T-cell (primary cell): Measurements from ENCODE around the gene PIK3C2G. TPM values are rescaled to one million over a fixed set of nuclear protein-coding genes. Genes with fewer than 3 reads are reported as not detected.

Experiments
- ATAC-seq, 4 experiments: fragments of 200-7000 bp in 3 of 4; fragments of 150-1000 bp in 1 of 4; cut with Tn5 transposase; replicated peaks in 1 of 4; 1 replicate in 3 of 4; 2 replicates in 1 of 4; pipeline ENCODE4 v1.10.0; 2021; ENCODE audit warnings: moderate library complexity in 3 of 4, mild to moderate bottlenecking in 2 of 4, moderate number of reproducible peaks in 1 of 4
- CTCF ChIA-PET, 2 donors: fragments of 300-600 bp; sonication (Branson Sonifier 250); formaldehyde crosslinking; loops; one replicate each; lab custom pipeline; 2022; ENCODE audit warnings: antibody characterized with exemption in 2 of 2; lab: Charles Lee
- POLR2A ChIA-PET, 2 donors: fragments of 300-600 bp; sonication (Branson Sonifier 250); formaldehyde crosslinking; loops; one replicate each; lab custom pipeline; 2022; ENCODE audit warnings: antibody characterized with exemption in 2 of 2; lab: Charles Lee
- DNase-seq, 35 experiments: peaks; one replicate each; pipeline versions ENCODE4 v3.0.0 to v3.0.0-alpha.2; 2013 to 2023
- H3K27ac ChIP-seq: one replicate; pipeline ENCODE4 v1.5.1; 2013; ENCODE audit warnings: low read length
- H3K27me3 ChIP-seq, 2 experiments: replicated peaks in 1 of 2; 1 replicate in 1 of 2; 2 replicates in 1 of 2; pipeline versions ENCODE4 v1.6.1 to v1.7.0; 2013; ENCODE audit warnings: low read length in 1 of 2, mixed read lengths in 1 of 2; ENCODE audit not compliant: control insufficient read depth in 2 of 2, insufficient read depth in 2 of 2; ENCODE audit errors: extremely low read depth in 1 of 2
- H3K36me3 ChIP-seq, 2 donors: 1 replicate in 1 of 2; 2 replicates in 1 of 2; pipeline versions ENCODE4 v1.6.1 to v1.7.0; 2013; ENCODE audit warnings: low read length in 1 of 2; ENCODE audit not compliant: control insufficient read depth in 2 of 2, insufficient read depth in 1 of 2; ENCODE audit errors: extremely low read depth in 1 of 2
- H3K4me1 ChIP-seq, 2 experiments: 1 replicate in 1 of 2; 2 replicates in 1 of 2; pipeline versions ENCODE4 v1.6.1 to v1.7.0; 2013; ENCODE audit warnings: low read length in 2 of 2, mixed read lengths in 1 of 2; ENCODE audit not compliant: insufficient read depth in 2 of 2, control insufficient read depth in 1 of 2; ENCODE audit errors: extremely low read depth in 1 of 2
- H3K4me3 ChIP-seq, 2 donors: 1 replicate in 1 of 2; 2 replicates in 1 of 2; pipeline versions ENCODE4 v1.5.1 to v1.7.0; 2013; ENCODE audit warnings: mild to moderate bottlenecking in 2 of 2, low read length in 1 of 2, moderate library complexity in 1 of 2; ENCODE audit not compliant: control insufficient read depth in 1 of 2; ENCODE audit errors: extremely low read depth in 1 of 2
- H3K9me3 ChIP-seq: 2 replicates; pipeline ENCODE4 v1.7.0; 2013
- H3K27ac Mint-ChIP-seq, 2 donors: one replicate each; pipeline ENCODE4 v1.8.0; 2020 to 2021; ENCODE audit warnings: mild to moderate bottlenecking in 2 of 2, mixed read lengths in 2 of 2
- H3K27me3 Mint-ChIP-seq, 2 donors: one replicate each; pipeline ENCODE4 v1.8.0; 2021 to 2022; ENCODE audit warnings: mixed read lengths in 2 of 2
- H3K36me3 Mint-ChIP-seq: one replicate; pipeline ENCODE4 v1.8.0; 2021; ENCODE audit warnings: mixed read lengths
- H3K4me1 Mint-ChIP-seq, 3 donors: one replicate each; pipeline ENCODE4 v1.8.0; 2020 to 2022; ENCODE audit warnings: mixed read lengths in 3 of 3, mild to moderate bottlenecking in 1 of 3
- H3K4me3 Mint-ChIP-seq, 3 donors: one replicate each; pipeline ENCODE4 v1.8.0; 2020 to 2022; ENCODE audit warnings: mild to moderate bottlenecking in 3 of 3, mixed read lengths in 3 of 3, moderate library complexity in 3 of 3
- H3K9me3 Mint-ChIP-seq, 3 donors: one replicate each; pipeline ENCODE4 v1.8.0; 2020 to 2022; ENCODE audit warnings: mixed read lengths in 3 of 3
- WGBS: methylation state at CpG from one replicate; pipeline ENCODE4 v1.1.5; 2013; ENCODE audit warnings: missing lambda C conversion rate; ENCODE audit not compliant: insufficient coverage; 5-methylcytosine and 5-hydroxymethylcytosine counted together
- total RNA-seq, 35 experiments: library from RNA in 6 of 35; stranded (reverse) in 6 of 35; fragments of 120-200 nt in 1 of 35; gene quantifications; one replicate each; pipeline versions ENCODE4 v1.2.1 to v1.2.4 and lab custom pipeline; 2013 to 2026

PIK3C2G gene
- total RNA-seq, 5 donors from 2014 or later (not counting 1 experiment from before 2014, with no cell fraction given) = not detected

DNA sequence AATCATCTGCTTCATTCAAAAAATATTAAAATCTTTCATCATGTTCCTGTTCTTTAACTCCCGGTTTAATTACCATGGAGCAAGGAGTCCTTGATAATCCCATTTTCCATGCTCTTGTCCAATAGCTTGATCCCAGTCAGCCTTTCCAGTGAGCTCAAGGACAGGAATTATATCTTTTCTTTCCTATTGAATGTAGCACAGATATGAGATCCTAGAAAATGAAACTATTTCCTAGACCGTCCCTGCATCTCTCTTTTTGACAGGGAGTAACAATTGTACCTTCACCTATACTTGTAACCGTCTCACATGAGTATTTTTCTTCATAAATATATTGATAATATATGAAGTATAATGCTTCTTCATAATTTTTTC lies 35.6 kb downstream of the PIK3C2G start:
- Mint-ChIP-seq H3K36me3 (no peaks in the 10 kb centered on the region), H3K4me1 (no peaks in the 10 kb centered on the region), H3K27ac (no peak overlapping the region), H3K9me3 (peaks cover 3 to 25% (median 9%) of the 10 kb centered on the region in 3 donors), H3K4me3 (no peak overlapping the region), H3K27me3 (no peaks in the 10 kb centered on the region)
- ChIA-PET POLR2A (no interaction called here), CTCF (no interaction called here)
- Histone ChIP-seq H3K27me3 (no peaks in the 10 kb centered on the region), H3K4me1 (no peaks in the 10 kb centered on the region), H3K36me3 (no peaks in the 10 kb centered on the region), H3K27ac (no peak overlapping the region), H3K4me3 (no peak overlapping the region), H3K9me3 (no peaks in the 10 kb centered on the region)
- ATAC-seq (no peak), DNase-seq (no peak)
- whole genome bisulfite sequencing = no CpG with 5 or more reads among the region's 3 CpGs

DNA sequence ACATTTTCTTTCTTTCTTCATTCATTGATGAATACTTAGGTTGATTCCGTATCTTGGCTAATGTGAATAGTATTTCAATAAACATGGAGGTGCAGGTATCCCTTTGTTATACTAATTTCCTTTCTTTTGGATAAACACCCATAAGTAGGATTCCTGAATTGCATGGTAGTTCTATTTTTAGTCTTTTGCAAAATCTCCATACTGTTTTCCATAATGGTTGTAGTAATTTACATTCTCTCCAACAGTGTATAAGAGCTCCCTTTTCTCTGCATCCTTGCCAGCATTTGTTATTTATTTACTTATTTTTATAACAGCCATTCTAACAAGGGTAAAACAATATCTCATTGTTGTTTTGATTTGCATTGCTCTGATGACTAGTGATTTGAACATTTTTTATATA lies 36.6 kb downstream of the PIK3C2G start:
- Mint-ChIP-seq H3K27me3 (no peaks in the 10 kb centered on the region), H3K36me3 (no peaks in the 10 kb centered on the region), H3K27ac (no peak overlapping the region), H3K4me1 (no peaks in the 10 kb centered on the region), H3K4me3 (no peak overlapping the region), H3K9me3 (peaks cover 3 to 25% (median 5%) of the 10 kb centered on the region in 3 donors)
- H3K27me3 ChIP-seq = no peaks in the 10 kb centered on the region
- no peak overlapping the region for H3K27ac ChIP-seq
- no peaks in the 10 kb centered on the region for H3K4me1 ChIP-seq
- POLR2A ChIA-PET = no interaction called here
- no CpG with 5 or more reads among the region's 1 CpG for WGBS
- no peak for ATAC-seq
- no peaks in the 10 kb centered on the region for H3K9me3 ChIP-seq
- no peak overlapping the region for H3K4me3 ChIP-seq
- DNase-seq = no peak
- CTCF ChIA-PET = no interaction called here
- H3K36me3 ChIP-seq = no peaks in the 10 kb centered on the region

DNA sequence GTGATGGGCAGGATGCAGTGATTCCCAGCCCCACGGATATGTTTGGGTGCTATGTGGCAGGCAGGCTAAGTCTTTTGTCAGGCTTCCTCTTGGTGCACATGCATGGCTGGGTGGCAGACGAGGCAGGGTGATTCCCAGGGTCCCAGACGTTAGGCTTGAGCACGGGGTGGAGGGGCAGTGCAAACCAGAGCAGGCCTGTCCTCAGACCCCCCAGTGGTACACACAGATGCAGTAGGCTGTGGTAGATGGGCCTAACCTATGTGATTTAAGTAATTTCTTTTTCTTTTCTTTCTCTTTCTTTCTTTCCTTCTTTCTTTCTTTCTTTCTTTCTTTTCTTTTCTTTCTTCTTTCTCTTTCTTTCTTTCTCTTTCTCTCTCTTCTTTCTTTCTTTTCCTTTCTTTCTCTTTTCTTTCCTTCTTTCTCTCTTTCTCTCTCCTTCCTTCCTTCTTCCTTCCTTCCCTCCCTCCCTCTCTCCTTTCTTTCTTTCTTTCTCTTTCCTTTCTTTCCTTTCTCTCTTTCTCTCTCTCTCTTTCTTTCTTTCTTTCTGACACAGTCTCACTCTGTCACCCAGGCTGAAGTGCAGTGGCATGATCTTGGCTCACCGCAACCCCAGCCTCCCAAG lies 41.6 kb downstream of the PIK3C2G start:
- Mint-ChIP-seq H3K4me3 (no peak overlapping the region), H3K9me3 (peaks cover 5 to 22% (median 7%) of the 10 kb centered on the region in 3 donors), H3K27me3 (no peaks in the 10 kb centered on the region), H3K27ac (no peak overlapping the region), H3K36me3 (no peaks in the 10 kb centered on the region), H3K4me1 (no peaks in the 10 kb centered on the region)
- CTCF ChIA-PET = no interaction called here
- DNase-seq (no peak), ATAC-seq (no peak)
- 57% methylated on average over 4 of the region's 5 CpGs for WGBS
- H3K27ac ChIP-seq = no peak overlapping the region
- H3K4me1 ChIP-seq = no peaks in the 10 kb centered on the region
- no peak overlapping the region for H3K4me3 ChIP-seq
- no peaks in the 10 kb centered on the region for H3K27me3 ChIP-seq
- POLR2A ChIA-PET = no interaction called here
- no peaks in the 10 kb centered on the region for H3K9me3 ChIP-seq
- H3K36me3 ChIP-seq = no peaks in the 10 kb centered on the region

DNA sequence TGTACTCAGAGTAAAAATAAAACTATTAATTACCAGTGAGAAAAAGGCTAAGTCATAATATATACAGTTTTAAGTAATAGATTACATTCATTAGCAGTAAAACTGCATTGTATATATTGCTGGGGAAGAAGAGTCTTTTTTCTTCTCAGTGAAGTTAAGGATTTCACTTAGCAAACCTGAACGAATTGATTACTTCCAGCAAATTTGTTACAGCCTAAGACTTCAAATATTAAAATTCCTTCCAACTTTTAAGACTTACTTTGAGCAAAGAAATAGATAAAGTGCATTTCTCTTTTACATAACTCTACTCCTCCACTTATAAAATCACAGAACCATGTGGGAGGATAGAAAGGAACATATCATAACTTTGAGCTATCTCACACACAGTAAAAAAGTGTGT lies 43.3 kb downstream of the PIK3C2G start:
- no peaks in the 10 kb centered on the region for H3K36me3 Mint-ChIP-seq
- CTCF ChIA-PET = no interaction called here
- no peak for ATAC-seq

DNA sequence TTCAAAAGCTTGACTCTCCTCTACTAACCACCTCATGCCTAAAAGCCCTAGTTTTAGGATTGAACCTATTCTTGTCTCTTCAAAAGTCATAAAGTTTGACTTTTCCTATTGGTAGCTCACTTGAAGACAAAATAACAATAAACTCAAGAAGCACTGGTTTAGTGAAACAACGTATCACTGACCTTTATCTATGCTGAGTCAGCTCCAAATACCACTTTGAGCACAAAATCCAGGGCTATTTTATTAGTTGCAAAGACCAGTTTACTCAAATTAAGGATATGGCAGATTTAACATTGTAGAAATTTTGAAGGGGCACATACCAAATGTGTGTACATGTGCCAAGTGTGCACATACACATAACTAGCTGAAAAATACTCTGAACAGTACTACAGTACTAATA lies 45.0 kb downstream of the PIK3C2G start:
- Mint-ChIP-seq H3K36me3 (no peaks in the 10 kb centered on the region), H3K27me3 (no peaks in the 10 kb centered on the region), H3K4me1 (no peaks in the 10 kb centered on the region), H3K4me3 (no peak overlapping the region), H3K9me3 (peaks cover 2 to 4% (median 3%) of the 10 kb centered on the region in 3 donors), H3K27ac (no peak overlapping the region)
- Histone ChIP-seq H3K36me3 (no peaks in the 10 kb centered on the region), H3K27ac (no peak overlapping the region), H3K9me3 (no peaks in the 10 kb centered on the region), H3K4me1 (no peaks in the 10 kb centered on the region), H3K27me3 (no peaks in the 10 kb centered on the region), H3K4me3 (no peak overlapping the region)
- DNase-seq = no peak
- no CpG with 5 or more reads among the region's 1 CpG for WGBS
- no peak for ATAC-seq
- ChIA-PET POLR2A (no interaction called here), CTCF (no interaction called here)

More for the DNA sequence above, 43.3 kb downstream of the PIK3C2G start:
- Mint-ChIP-seq H3K4me3 (no peak overlapping the region), H3K4me1 (no peaks in the 10 kb centered on the region), H3K9me3 (peaks cover 5 to 16% (median 7%) of the 10 kb centered on the region in 3 donors), H3K27ac (no peak overlapping the region), H3K27me3 (no peaks in the 10 kb centered on the region)
- no CpG with 5 or more reads among the region's 1 CpG for WGBS
- no peaks in the 10 kb centered on the region for H3K36me3 ChIP-seq
- H3K9me3 ChIP-seq = no peaks in the 10 kb centered on the region
- H3K4me1 ChIP-seq = no peaks in the 10 kb centered on the region
- no peak overlapping the region for H3K4me3 ChIP-seq
- H3K27ac ChIP-seq = no peak overlapping the region
- no peaks in the 10 kb centered on the region for H3K27me3 ChIP-seq
- no peak for DNase-seq
- POLR2A ChIA-PET = interaction anchor here in 1 of 2 donors (0.6 kb wide), 1 partner anchor 58 kb away, joined by 4 read pairs; no protein-coding TSS in a partner anchor

DNA sequence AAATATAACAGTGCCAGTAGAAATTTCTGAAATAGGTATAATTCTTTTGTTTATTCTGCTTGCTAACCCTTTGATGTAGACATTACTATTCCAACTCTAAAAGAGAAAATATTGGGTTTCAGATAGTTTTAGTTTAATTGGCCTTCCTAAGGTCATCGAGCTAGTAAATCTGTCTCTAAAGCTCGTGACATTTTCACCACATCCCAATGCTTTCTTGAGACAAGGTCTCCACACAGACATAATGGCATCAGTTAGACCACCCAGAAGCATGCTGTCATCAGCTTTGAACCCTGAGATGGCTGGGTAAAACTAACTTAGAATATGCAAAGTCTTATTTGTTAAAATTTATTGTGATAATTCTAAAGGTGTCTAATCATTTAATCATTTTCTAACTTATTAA lies 52.0 kb downstream of the PIK3C2G start:
- H3K4me3 Mint-ChIP-seq = no peak overlapping the region
- no peaks in the 10 kb centered on the region for H3K36me3 Mint-ChIP-seq
- no CpG with 5 or more reads among the region's 2 CpGs for WGBS
- H3K27me3 Mint-ChIP-seq = no peaks in the 10 kb centered on the region
- ATAC-seq (no peak), DNase-seq (no peak)
- Histone ChIP-seq H3K27ac (no peak overlapping the region), H3K4me1 (no peaks in the 10 kb centered on the region), H3K9me3 (no peaks in the 10 kb centered on the region), H3K36me3 (no peaks in the 10 kb centered on the region), H3K27me3 (no peaks in the 10 kb centered on the region), H3K4me3 (no peak overlapping the region)
- POLR2A ChIA-PET = no interaction called here
- no peaks in the 10 kb centered on the region for H3K9me3 Mint-ChIP-seq
- H3K4me1 Mint-ChIP-seq = no peaks in the 10 kb centered on the region
- CTCF ChIA-PET = no interaction called here
- no peak overlapping the region for H3K27ac Mint-ChIP-seq
